Measurements from ENCODE around the gene SPON2.

SPON2 gene

DNA sequence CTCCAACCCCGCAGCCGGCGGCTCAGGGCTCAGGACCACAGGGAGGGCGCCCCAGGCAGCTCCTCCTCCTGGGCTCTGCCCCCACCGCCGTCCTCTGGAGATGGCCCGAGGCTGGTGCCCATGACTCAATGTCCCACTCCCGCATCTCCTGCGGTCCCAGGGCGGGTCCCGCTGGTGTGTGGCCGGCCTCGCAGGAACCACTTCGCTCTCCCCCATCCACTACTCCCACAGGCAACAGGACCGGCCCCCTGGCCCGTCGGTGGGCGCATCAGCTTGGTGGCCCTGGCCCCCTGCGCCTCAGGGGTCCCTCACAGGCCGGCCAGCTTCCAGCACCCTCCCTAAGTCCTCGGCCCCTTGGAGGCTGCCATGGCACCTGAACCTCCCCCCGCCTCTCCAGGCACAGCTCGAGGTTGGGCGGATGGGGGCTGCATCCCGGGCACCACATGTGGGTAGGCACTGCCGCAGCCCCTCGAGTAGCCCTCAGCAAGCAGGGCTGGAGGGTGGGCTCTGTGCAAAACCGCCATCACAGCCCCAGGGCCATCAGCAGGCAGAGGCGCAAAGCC, 22.8 kb upstream of the SPON2 start:
- no peak for DNase-seq (ENCODE audit: low read depth)

DNA sequence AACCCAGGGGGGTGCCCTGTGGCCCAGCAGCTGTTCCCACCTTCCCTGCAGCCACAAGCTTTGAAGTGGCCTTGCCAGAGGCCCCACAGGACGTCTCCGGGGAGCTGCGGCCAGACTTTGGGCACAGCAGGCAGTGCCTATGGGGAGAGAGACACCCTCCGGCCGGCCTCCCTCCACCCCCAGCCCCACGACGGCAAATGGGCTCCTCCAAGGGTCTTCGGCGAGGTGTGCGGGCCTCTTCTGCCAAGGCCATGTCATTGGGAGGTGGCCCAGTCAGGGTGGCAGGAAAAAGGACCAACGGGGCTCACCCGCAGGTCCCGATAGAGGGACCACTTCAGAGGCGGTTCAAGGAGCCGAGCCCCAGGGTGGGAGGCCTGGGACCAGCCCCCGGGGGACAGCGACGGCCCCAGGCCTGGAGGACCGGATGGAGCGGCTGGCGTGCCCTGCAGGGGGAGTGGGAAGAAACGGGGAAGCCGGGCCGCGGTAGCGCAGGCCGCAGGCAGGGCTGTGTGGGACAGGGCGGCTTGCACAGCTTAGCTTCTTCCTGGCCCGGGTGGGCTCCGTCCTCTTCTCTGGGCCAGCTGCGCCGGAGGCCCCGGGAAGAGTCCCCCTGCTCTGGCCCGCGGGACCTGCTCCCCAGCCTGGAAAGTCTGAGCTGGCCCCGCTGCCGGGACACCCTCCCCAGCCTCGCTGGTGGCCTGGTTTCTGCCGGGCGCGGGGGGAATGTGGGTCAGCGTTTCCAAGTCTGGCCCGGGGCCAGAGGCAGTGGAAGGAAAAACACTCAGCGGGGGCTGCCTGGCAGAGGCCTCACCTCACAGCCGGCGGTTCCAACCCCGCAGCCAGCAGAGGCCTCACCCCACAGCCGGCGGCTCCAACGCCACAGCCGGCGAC, 21.9 kb upstream of the SPON2 start:
- DNase-seq (ENCODE audit: low read depth): no peak

DNA sequence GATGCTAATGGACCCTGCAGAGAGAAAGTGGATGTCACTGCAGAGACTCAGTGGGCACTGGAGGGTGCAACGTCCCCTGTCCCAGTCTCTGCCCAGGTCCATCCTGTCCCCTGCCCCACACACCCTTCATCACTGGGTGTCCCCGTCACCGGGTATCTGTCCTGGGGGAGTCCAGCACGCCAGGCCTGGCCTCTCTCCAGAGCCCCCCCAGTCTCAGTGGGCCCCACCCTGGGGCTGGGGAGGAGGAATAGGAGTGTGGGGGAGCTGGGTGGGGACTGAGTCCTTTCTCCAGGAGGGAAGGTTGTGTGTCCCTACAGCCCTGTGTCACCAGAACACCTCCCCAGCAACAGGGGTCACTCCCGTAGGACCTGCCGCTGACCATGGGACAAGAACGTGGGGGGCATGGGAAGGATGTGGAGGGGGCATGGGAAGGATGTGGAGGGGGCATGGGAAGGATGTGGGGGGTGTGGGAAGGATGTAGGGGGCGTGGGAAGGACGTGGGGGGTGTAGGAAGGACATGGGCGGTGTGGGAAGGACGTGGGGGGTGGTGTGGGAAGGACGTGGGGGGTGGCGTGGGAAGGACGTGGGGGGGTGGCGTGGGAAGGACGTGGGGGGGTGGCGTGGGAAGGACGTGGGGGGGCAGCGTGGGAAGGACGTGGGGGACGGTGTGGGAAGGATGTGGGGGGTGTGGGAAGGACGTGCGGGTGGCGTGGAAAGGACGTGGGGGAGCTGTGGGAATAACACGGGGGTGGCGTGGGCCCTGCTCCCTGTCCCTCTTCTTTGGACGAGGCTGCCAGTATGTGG, 21.0 kb upstream of the SPON2 start:
- DNase-seq (ENCODE audit: low read depth): no peak

DNA sequence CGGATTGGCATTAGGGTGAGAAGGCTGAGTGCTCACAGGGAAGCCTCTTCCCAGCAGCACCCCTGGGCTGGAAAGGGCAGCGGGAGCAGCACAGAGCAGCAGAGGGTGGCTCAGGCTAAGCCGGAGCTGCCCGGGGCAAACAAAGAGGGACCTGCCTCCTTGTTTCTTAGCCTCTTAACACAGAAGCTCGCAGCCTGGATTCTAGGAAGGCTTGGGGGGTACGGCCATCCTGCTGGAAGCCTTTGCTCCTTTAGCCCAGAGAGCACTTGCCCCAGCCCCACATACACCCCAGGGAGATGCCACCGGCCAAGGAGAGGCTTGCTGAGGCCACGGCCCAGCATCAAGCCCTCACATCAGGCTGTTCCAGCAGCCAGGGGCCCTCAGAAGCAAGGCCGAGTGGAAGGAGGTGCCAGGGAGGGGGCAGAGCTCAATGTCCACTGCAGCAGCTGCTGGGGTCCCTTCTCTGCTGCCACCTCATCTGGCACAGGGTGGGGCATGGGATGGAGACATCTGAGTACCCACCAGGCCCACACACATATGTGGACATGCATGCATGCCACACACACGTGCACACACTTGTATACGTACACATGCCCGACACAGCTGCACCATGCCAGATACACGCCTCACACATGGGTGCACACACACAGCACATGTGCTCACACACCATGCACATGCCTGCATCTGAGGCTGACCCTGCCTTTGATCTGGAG, 20.3 kb upstream of the SPON2 start:
- no peak for DNase-seq (ENCODE audit: low read depth)

DNA sequence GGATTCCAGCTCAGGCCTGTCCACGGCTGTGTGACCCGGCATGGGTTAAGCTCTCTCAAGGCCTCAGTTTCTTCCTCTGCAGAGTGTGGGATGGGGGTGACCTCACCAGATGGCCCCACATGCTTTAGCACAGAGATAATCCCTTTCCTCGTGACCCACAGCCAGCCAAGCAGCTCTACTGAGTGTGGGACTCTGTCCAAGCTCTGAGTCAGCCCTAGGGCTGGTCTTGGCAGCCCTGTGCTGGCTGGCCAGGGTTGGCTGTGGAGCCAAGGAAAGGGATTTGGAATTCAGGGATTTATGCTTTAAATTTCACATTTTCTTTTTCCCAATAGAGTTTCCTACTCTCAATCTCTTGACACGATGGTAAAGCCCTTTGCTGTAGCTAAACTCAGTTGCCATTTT, 19.7 kb upstream of the SPON2 start:
- DNase-seq (ENCODE audit: low read depth): peak; percentile 94

DNA sequence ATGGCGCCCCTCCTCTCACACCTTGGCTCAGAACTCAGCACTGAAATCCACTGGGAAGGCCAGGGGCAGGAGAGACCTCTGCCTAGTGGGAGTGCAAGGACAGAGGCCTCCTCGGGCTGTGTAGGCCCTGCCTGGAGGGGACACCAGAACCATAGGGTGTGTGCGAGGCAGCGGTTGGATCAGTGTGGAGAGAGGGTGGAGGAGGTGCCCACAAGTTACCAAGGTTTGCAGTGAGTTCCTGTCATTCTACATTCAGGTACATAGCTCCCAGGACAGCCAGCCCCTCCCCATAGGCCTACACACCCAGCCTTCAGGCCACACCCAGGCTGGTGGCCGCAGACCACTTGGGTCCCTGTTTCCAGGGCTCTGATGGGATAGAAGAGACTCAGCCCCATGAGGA, 19.2 kb upstream of the SPON2 start:
- no peak for DNase-seq (ENCODE audit: low read depth)

DNA sequence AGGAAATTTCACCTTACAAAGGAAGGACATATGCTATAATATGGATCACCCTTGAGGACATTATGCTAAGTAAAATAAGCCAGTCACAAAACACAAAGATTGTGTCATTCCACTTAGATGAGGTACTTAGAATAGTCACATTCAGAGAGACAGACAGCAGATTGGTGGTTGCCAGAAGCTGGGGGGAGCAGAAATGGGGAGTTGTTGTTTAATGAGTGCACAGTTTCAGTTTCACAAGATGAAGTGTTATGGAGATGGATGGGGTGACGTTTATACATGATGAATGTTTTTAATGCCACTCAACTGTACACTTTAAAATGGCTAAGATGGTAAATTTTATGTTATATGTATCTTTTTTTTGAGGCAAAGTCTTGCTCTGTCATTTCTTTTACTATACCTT, 14.8 kb upstream of the SPON2 start:
- DNase-seq (ENCODE audit: low read depth): no peak

DNA sequence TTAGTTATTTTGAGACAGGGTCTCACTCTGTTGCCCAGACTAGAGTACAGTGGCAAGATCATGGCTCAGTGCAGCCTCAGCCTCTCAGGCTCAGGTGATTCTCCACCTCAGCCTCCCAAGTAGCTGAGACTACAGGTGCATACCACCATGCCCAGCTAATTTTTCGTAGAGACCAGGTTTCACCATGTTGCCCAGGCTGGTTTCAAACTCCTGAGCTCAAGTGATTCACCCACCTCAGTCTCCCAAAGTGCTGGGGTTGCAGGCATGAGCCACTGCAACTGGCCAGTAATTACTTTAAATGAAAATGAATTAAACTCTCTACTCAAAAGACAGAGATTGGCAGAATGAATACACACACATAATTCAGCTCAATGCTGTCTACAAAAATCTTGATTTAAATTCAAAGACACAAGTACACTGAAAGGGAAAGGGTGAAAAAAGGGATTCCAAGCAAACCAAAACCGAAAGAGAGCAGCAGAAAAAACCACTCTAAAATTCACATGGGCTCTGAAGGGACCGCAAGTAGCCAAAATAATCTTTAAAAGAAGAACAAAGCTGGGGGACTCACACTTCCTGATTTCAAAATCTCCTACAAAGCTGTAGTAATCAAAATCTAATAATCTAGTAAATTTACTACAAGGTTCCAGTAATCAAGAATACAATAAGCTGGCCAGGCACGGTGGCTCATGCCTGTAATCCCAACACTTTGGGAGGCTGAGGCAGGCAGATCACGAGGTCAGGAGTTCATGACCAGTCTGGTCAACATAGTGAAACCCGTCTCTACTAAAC, 11.8 kb upstream of the SPON2 start:
- DNase-seq (ENCODE audit: low read depth): no peak

DNA sequence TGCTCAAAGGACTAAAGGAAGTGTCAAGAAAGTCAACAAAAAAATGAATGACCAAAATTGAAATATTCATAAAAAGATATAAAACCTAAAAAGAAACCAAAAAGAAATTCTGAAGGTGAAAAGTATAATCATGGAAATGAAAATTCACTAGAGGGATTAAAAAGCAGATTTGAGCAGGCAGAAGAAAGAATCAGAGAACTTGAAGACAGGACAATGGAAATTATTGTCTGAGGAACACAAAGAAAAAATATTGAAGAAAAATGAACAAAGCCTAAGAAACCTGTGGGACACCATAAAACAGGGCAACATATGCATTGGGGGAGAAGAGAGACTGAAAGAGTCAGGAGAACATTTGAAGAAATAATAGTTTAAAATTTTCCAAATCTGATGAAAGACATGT, 9.9 kb upstream of the SPON2 start:
- no peak for DNase-seq (ENCODE audit: low read depth)

DNA sequence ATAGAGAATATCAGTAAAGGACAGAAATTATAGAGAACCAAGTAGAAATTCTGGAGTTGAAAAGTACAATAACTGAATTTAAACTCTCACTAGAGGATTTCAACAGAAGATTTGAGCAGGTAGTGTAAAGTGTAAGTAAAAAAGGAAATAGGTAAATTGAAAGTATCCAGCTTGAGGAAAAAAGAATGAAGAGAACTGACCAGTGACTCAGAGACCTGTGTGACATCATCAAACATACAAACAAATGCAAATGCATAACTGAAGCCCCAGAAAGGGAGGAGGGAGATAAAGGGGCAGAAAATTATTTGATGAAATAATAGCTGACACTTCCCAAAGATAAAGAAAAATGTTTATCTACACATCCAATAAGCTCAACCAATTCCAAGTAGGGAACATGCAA, 8.3 kb upstream of the SPON2 start:
- no peak for DNase-seq (ENCODE audit: low read depth)

DNA sequence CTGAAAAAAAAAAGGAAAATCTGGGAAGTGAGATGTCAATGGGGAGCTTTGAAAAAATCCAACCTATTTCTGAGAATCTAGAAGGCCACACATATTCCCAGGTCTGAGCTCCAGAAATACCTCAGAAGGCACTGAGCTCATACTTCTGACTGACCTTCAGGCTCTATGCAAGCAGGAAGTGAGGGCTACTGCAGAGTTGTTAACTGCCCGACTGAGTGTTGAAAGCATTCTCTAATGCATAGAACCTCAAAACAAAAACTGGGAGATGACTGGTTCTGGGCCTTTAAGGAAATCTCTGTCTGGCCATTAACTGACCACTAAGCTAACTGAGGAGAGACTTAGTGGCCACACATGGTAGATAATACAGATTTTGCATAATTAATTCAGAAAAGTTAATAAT, 7.6 kb upstream of the SPON2 start:
- DNase-seq (ENCODE audit: low read depth): no peak

DNA sequence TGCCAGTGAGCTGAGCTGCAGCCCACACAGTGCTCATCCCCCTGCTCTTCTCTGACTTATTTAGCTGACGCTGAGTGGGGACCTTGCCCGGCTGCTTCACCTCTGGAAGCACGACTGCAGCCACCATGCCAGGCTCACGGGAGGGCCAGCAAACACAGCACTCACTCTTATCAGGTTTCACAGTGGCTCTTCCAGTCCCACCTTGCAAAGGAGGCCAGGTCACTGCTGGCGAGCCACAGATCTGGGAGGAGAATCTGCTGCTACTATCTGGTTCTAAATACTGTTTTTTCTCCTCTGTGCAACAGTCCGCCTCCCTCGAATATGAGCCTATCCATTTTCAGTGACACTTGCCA, 6.7 kb upstream of the SPON2 start:
- DNase-seq (ENCODE audit: low read depth): no peak

DNA sequence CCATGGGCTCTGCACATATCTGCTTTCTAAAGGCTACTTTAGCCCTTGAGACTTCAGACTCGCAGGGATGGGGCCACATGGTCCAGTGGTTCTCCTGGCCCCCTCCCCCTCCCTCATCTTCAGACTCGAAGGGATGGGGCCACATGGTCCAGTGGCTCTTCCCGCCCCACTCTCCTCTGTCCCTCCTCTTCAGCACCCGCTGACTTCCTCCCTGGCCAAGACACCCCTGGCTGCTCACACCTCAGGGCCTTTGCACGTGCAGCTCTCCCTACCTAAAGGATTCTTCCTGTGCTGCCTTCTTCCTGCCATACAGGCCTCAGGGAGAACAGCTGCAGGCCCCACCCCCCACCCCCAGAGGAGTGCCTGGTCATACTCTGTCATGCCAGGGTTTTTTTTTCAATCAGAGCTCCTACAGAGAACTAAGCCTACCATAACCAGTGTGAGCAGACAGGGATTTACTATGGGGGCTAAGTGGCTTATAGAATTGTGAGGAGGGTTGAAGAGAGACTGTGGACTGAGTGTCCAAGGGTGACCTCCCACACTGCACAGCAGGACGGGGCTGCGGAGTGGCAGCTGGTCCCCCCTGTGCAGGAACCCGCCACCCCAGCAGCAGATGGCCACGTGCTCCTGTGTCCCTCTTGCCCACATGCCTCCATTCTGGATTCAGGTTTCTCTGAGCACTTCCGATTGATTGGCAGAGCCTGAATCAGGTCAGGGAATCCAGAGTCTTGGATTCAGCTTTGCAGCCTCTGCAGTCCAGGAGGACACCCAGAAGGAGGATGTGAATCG, 6.1 kb upstream of the SPON2 start:
- no peak for DNase-seq (ENCODE audit: low read depth)

DNA sequence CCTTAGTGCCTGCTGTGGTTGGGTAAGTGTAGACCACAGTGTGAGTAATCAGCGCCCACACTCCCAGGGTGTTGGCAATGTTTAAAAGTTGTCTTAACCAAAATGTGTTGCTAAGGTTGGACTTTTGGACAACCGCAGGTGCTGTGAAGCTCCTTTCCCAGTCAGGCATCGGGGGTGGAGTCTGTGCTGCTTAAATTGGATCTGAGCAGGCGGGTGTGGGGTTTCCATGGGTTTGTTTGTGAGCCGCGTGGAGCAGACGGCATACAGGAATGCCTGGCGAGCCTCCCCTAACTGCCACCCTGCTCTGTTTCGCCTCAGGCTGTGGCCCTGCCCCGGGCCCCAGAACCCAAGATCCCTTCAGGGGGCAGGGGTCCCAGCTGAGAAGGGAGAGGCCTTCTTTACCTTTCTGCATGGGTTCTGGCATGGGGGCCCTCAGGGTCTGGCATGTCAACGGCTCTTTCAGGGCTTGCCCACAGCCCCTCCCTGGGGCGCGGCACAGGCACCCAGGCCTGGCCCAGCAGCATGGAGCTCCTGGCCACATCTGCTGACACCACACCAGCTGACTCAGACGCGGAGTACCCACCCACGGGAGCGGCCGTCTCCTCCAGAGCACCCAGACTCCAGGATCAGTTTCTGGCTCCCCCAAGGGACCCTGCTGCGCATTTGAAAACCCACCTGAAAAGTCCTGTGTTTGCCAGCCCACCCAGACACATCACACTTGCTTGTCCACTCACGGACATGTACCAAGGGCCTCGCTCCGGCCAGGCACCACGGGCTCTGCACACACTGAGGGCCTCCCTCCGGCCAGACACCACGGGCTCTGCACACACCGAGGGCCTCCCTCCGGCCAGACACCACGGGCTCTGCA, 5.1 kb upstream of the SPON2 start:
- DNase-seq (ENCODE audit: low read depth): no peak

DNA sequence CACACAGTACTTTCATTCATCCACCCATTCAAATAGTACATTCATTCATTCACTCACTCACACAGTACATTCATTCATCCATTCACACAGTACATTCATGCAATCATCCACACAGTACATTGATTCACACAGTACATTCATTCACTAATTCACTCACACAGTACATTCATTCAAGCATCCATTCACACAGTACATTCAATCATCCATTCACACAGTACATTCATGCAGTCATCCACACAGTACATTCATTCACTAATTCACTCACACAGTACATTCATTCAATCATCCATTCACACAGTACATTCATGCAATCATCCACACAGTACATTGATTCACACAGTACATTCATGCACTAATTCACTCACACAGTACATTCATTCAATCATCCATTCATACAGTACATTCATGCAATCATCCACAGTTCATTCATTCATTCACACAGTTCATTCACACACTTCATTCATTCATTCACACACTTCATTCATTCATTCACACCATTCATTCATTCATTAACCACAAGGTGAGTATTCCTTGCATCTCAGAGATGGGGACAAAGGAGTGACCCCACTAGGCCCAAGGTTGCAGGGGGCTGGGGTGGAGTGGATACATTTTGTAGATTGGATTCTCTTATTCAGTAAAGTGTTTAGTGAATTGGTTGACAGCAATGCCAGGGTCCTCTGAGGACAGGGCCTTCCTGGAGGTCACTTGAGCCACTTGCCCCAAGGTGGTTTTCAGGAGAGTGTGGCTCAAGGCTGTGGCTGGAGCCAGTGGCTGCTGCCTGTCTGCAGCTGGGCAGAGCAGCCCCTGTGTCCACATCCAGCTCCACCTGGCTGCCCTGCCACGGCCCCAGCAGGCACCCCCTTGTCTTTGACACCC, 4.3 kb upstream of the SPON2 start:
- DNase-seq (ENCODE audit: low read depth): no peak

DNA sequence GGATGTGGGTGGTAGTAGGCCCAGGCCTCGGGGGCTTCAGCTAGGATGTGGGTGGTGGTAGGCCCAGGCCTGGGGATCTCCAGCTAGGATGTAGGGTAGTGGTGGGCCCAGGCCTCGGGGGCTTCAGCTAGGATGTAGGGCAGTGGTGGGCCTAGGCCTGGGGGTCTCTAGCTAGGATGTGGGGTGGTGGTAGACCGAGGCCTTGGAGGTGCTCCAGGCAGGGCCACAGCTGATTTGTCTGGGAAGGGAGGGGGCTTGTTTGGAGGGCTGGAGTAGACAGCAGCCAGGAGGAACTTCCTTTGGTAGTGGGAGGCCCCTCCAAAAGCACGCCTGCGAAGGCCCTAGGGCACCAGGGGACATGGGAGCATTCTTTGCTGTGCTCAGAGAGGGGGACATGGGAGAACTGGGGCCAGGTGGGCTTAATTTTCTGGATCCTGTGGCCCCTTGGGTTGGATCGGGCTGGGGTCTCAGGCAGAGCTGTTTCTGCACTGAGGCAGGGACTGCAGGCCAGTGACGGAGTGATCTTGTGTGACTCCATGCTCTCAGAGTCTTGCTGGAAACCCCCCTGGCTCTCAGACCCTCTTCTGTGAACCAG, 3.3 kb upstream of the SPON2 start:
- DNase-seq (ENCODE audit: low read depth): no peak

DNA sequence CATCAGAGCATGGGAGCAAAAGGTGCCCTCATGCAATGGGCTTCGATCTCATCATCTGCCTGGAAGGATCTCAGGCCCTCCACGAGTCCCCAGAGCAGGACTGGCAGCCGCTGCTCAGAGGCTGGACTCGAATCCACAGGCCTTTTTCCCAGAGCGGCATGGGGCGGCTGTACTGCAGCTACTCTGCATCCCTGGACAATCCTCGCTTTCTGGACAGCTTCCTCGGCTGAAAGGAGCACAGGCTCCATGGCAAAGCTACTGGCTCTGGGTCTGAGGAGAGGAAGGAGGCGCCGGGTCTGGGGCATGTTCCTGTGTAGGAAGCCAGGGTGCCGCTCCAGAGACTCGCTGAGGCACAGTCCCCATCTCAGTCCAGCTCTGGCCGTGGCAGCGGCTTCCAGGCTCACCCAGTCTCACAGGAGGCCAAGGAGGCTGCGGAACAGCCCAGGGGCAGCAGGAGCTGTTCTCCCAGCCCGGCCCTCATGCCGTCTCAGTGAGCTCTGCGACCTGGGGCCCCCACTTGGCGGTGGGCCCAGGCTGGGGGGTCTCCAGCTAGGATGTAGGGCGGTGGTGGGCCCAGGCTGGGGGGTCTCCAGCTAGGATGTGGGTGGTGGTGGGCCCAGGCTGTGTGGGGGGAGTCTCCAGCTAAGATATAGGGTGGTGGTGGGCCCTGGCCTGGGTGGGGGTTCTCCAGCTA, 2.7 kb upstream of the SPON2 start:
- no peak for DNase-seq (ENCODE audit: low read depth)

Data from non-pigmented ciliary epithelial cell (primary cell).